SIG-M5 (cell line): ENCODE measurements around the gene KCNJ15.

Experiments
- DNase-seq: peaks from one replicate; lab custom pipeline; 2025; lab: John Stamatoyannopoulos, UW

Gene KCNJ15

GRCh38 chr21:38354746-38355145, 98.0 kb downstream of the KCNJ15 start:
- DNase-seq = no peak

DNA sequence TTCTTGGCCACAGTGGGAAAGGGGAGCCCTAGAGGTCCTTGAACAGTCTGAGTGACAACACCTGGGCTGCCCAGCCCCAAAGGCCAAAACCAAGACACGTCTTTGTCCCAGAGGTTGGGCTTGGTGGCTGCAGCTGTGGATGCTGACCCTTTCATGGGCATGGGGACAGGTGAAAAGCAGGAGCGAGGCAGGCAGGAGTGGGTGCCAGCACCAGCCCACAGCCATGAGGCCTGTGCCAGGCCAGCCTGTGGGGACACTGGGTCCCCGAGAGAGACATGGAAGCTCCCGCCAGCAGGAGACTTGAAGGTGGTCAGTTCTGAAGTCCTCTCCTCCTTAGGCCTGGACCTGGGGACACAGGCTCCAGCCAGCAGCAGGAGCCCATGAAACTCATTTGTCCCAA, 98.6 kb downstream of the KCNJ15 start:
- DNase-seq = no peak

DNA sequence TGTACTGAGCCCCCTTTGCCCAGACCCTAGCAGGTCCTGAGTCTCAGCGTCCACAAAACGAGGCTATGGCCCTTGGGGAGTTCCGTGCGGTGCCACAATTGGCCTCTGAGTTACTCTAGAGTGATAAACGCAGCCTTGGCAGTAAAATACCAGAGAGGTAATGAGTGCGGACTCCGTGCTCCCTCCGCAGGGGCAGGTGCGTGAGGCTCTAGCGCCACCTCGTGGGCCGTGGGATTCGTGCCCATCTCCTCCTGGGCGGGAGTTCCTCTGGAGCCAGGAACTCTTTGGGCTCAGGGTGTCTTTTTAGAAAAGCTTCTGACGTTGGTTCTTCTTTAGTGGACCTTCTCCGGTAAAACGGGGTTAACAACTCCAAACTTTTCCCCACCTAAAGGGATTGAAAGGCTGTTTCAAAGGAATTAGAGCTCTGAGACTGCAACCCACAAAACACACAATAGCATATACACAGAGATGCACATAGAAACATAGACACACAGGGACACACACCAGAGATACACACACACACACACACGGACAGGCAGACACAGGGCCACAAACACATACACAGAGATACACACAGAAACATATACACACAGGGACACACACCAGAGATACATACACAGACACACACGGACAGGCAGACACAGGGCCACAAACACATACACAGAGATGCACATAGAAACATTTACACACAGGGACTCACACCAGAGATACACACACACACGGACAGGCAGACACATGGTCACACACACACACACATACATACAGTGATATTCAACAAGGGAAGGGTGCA, 99.4 kb downstream of the KCNJ15 start:
- no peak for DNase-seq
